GM18909 (cell line): Measurements from ENCODE around the gene IGDCC3.

Experiments
- ATAC-seq: cut with Tn5 transposase; IDR thresholded peaks from one replicate; pipeline ENCODE4 v1.9.1; 2021; ENCODE audit warnings: mild to moderate bottlenecking; ENCODE audit not compliant: unreplicated experiment, poor library complexity

The IGDCC3 gene

DNA sequence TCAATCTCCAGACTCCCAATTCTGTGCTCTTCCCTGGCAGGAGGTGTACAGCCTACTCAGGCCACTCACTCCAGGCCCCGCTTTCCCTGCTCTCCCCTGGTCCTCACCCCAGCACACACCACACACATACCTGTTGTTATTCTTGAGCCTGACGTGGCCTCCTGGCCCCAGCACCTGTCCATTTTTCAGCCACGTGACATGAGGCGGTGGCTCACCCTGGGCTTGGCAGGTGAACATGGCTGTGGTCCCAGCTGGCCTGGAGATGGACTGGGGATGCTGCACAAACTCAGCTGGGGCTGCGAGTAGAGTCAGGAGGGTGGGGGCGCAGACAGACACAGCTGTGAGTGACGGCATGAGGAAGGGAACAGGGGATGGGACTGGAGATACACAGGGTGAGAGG is 46.0 kb downstream of the IGDCC3 start:
- ATAC-seq = no peak

DNA sequence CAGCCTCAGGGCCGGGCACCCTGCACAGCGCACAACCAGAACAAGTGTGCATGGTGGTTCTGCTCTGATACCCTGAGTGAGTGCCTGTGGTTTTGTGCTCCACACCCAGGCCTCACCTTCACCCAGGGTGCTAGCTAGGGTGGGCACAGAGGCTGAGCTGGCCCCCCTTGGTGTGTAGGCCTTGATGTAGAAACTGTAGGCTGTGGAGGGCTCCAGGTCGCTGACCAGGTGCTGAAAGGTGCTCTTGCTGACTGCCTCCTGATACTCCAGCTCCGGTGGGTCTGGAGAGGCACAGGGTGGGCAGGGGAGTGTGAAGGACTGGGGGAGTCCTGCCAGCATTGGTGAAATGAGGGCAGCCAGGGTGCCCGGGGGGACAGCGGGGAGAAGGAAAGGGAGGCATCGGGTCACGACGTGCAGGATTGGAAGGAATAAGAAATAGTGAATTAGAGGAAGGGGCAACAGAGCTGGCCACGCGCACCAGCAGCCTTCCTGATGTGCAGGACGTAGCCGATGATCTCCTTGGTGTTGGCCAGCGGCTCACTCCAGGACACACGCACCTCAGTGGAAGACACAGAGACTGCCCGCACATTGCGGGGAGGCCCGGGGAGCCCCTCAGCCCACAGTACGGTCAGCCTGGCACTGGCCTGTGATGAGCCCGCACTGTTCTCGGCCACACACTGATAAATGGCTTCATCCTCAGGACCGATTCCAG is 46.7 kb downstream of the IGDCC3 start:
- ATAC-seq = no peak

DNA sequence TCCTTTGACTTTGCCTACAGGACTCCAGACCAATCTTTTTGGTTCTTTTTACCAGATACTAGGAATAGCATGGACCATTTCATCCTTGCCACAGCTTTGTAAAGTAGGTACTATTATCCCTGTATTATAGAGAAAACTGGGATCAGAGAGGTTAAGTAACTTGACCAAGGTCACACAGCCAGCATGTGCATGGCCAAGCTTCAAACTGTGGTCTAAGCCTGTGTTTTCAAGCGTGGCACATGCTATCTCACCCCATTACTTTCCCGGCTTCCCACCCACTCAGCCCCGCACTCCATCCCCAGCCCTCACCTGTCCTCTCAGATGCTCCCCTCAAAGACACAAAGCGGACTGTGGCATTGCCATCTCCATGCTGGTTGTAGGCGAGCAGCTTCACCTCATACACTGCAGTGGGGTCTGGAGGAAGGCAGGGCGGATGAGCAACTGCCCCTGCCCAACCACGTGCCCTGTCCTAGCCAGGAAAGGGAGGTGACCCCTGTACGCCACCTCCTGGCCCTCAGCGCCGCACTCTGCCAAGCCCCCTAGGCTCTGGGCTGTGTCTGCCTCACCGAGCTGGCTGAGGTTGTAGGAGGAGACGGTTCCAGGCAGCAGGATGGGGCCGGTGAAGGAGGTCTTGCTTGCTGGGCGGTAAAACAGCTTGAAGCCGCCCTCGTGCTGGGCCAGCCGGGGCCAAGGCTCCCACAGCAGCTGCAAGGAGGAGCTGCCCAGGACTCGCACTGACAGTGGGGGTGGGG is 47.6 kb downstream of the IGDCC3 start:
- no peak for ATAC-seq

DNA sequence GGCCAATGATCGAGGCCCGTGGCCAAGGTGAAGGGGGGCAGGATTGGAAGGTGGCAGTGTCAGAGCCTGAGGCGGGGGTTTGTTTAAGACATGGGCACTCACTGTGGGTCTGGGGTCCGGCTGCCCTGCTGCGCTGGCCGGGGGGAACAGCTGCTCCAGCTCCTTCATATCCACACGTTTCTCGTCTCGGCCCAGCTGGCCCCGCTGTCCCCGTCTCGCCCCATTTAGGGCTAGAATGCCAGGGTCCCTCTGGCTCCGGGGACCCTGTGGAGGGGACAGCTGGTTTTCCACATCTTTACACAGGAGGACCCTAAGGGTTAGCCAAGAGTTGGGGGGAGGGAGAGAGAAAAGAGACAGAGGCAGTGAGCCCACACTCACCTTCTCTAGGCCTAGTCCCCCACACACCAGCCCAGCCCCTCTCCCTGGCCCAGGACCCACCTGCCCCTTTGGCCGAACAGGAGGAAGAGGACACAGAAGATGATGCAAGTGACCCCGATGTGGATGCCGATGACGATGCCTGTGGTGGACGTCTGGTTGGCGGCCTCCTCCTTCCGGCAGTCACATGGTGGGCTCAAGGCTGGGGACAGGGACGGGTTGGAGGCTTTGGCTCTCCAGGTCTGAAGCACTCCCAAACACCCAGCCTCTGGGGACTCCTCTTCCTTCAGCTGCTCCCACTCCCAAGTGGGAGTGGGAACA is 48.4 kb downstream of the IGDCC3 start:
- ATAC-seq = no peak

DNA sequence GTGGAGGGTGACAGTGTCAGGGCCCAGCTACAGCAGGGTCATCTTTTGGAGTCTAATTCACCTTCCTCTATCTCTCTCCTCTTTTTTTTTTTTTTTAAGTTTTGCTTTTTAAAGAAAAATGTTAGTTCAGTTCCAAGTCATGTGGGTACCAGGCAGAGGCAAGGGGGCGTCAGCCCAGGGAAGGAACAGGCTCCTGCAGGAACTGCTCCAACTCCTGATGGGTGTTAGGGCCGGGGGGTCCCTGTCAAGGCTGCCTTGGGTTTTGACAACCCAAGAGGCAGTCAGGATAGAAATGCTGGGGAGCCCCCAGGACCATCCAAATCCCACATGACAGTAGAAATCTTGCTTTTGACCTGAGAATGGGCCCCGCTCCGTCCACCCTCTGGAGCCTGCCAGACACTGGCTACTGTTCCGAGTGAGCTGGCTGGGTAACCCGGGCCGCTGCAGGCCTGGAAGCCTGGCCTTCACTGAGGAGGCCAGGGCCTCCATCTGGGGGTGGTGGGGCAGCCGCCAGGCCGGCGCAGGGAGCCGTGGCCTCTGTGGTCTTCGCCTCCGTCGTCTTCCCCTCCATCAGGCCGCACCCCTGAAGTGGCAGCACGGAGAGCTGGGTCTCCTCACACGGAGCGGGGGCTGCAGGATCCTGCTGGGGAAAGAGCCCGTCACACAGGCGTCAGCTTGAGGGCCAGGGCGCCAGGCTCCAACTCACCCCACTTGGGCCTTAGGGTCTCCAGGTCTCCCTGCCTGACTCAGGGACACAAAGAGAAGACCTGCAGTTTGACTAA is 49.1 kb downstream of the IGDCC3 start:
- ATAC-seq = no peak

DNA sequence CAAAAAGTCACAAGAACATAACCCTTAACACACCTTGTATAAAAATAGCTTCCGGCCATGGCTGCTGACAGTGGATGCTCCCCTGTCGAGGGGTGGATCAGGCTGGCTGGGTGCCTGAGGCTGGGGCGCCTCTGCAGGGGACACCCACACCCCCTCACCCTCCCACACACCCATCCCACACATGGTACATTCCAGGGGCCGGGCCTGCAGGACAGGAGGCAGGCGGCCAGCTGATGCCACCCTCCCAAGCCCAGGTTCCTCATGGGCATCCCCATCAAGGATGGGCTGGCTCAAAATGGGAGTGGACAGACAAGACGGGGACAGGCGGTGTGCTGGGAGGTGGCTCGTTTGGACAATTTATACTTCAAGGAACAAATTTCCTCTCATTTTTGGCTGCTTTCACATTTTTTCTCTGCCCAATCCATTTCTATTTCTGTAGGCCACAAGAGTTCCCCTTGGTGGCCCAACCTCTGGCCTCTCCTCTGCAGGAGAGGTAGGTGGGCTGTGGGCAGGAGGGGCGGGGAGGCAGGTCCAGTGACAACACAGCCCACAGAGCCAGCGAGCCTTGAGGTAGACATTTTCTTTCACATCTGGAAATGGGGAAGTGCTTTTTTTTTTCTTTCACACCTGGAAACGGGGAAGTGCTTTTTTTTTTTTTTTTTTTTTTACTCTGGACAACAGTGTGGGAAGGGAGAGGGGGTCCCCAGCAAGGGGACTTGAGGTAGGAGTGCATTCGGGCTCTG is 50.0 kb downstream of the IGDCC3 start:
- no peak for ATAC-seq

DNA sequence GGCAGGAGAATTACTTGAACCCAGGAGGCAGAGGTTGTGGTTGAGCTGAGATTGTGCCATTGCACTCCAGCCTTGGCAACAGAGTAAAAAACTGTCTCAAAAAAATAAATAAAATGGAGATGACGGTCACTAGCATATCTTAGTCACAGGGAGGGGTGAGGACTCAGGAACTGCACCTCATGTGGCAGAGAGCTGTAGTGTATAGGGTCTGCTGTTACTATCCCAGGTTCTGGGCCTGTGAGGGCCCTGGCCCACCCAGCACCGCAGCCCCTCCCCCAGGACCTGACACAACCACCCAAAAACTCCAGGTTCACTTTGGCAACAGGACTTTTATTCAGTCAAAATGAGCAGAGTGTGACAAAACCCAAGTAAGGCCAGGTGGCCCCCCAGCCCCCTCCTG is 51.0 kb downstream of the IGDCC3 start:
- ATAC-seq = no peak

DNA sequence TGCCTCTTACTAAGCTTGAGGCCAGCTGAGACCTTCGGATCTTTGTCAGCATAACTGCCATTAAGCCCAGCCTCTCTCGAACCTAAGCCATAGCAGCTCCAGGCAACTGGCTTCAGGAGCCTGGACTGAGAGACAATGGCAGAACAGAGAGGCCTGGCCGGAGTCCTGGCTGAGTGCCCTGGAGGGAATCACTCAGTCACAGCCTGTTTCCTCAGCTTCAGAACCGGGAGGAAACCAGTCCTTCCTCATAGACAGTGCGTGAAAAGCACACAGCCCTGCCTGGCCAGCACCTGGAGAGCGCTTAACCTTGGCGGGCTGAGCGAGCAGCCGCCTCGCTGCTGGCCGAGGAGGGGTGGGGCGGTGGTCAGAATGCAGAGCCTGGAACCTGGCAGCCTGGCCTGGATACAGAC is 51.7 kb downstream of the IGDCC3 start:
- ATAC-seq = no peak

DNA sequence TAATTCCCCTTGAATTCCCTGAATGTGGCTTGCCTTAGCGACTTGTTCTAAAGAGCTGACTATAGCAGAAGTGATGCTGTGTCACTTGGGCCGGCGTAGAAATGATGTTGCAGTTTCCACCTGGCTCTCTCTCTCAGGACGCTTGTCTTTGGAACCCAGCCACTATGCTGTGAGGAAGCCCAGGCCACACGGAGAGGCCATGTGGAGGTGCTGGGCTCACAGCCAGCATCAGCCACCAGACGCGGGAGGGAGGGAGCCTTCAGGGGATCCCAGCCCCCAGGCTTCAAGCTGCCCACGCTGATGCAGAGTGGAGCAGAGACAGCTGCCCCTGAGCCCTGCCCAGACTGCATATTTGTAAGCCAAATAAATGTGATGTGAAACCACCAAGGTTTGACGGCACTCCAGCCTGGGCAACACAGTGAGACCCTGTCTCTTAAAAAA is 54.7 kb downstream of the IGDCC3 start:
- no peak for ATAC-seq

DNA sequence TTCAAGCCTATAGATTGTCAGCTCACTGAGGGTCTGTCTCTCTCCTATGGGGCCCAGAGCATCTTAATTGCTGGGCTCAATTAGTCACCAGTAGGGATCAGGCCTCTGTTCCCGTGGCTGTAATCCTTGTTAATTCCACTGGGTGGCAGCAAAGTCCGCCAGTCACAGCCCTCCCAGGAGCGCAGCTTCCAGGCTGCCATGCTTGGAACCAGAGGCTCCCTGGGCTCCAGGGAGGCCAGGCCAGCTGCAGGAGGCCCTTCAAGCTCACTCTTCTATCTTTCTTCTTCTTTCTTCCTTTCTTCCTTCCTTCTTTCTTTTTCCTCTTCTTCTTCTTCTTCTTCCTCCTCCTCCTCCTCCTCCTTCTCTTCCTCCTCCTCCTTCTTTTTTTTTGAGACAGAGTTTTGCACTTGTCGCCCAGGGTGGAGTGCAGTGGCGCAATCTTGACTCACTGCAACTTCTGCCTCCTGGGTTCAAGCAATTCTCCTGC is 58.9 kb downstream of the IGDCC3 start:
- no peak for ATAC-seq

DNA sequence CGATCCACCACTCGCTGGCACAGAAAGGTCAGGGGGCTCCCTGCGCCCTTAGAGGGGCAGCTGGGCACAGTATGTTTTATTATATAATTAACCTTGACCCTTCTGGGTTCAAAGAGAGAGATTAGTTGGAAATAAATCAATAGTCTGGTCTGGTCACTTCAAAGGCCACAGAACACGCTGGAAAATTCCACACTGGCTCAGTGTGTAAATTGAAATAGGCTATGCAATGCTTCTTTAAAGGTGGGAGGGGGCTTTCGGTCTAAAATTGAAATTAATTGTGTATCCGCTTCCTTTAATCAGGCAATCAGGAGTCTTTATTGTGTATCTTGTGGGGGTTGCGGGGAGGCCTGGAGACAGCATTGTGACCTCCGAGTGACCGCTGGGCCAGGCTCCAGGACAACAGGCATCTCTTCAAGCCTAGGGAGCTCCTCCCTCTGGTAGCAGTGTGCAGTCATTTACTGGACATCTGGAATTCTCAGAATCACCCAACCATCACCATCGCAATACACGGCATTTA is 65.3 kb downstream of the IGDCC3 start:
- ATAC-seq = no peak

DNA sequence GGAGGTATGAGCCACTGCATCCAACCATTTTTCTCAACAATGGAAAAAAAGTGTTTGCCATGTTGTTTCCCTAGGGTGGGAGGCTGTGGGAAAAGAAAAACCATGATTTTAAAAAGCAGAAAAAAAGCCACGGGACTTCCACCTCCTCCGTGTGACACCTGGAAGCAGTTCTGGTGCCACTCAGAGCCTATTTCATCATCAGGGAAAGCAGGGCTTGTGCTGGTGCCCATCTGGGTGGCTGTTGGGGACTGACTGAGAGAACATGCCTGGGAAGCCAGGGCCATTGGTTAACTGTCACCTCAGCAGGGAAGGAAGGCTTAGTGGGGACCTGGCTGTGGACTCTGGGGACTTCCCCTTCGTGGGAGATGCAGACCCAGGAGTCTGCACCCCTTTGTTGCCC is 66.0 kb downstream of the IGDCC3 start:
- ATAC-seq = no peak

DNA sequence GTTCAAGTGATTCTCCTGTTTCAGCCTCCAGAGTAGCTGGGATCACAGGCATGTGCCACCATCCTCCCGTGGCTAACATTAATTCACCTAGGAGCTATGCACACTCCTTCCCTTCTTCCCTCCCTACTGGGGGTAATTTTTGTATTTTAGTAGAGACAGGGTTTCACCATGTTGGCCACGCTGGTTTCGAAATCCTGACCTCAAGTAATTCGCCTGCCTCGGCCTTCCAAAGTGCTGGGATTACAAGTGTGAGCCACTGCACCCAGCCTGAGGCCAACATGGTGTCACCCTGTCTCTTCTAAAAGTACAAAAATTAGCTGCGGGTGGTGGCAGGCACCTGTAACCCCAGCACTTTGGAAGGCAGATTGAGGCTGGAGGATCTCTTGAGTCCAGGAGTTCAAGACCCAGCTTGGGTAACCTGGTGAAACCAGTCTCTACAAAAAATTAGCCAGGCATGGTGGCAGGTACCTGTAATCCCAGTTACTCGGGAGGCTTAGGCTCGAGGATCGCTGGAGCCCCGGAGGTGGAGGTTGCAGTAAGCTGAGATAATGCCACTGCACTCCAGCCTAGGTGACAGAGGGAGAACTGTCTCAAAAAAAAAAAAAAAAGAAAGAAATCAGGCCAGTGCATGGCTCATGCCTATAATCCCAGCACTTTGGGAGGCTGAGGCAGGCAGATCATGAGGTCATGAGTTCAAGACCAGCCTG is 67.2 kb downstream of the IGDCC3 start:
- no peak for ATAC-seq

DNA sequence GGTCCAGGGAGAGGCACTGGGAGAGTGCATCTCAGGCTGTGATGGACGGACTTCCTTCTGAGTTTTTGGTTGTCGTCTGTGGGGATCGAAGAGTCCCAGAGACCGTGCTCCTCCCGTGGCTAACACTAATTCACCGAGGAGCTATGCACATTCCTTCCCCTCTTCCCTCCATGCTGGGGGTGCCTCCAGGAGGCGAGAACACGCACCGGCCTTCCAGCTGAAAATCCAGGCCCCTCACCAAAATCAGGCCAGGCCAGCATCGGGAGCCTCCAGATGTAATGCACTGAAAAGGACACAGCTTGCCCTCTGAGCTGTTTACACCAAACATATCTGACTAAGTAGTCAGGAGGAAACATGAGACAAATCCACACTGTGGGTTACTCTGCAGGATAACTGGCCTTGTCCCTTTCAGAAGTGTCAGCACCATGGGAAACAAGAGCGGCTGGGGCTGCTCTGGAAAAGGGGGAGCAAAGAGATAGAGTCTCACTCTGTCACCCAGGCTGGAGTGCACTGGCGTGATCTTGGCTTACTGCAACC is 67.9 kb downstream of the IGDCC3 start:
- ATAC-seq = no peak

DNA sequence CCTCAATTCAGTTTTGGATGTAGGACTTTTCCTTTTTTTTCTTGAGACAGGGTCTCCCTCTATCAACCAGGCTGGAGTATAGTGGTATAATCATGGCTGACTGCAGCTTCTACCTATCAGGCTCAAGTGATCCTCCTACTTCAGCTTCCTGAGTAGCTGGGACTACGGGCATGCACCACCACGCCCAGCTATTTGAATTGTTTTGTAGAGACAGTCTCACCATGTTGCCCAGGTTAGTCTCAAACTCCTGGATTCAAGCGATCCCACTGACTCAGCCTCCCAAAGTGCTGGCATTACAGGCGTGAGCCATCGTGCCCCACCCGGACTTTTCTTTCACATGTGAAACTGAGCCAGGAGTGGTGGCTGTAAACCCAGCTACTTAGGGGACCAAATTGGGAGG is 69.8 kb downstream of the IGDCC3 start:
- ATAC-seq = no peak

DNA sequence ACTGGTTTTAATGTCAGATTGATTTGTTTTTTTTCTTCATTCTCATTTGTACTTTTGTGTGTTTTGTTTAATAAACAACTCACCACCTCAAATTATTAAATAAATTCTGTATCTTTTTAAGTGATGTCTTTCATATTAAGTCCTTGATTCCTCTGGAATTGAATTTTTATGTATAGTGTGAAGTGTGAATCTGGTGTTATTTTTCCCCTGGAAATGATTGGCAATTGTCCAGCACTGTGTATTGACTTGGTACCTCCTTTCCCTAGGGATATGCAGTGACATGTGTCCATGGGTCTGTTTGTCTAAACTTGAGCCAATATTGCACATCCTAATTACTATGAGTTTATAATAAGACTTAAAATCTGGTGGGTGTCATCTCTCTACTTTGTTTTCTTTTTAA is 71.3 kb downstream of the IGDCC3 start:
- ATAC-seq = no peak

DNA sequence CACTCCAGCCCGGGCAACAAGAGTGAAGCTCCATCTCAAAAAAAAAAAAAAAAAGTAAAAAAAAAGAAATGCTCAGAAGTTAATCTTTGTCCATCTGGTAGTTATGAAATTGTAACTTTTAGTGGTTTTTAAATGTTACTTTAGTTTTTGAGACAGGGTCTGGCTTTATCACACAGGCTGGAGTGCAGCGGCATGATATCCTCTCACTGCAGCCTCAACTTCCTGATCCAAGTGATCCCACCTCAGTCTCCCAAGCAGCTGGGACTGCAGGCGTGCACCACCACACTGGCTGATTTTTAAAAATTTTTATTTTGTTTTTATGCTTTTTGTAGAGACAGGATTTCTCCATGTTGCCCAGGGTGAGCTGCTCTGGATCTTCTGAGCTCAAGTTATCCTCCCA is 72.0 kb downstream of the IGDCC3 start:
- no peak for ATAC-seq

DNA sequence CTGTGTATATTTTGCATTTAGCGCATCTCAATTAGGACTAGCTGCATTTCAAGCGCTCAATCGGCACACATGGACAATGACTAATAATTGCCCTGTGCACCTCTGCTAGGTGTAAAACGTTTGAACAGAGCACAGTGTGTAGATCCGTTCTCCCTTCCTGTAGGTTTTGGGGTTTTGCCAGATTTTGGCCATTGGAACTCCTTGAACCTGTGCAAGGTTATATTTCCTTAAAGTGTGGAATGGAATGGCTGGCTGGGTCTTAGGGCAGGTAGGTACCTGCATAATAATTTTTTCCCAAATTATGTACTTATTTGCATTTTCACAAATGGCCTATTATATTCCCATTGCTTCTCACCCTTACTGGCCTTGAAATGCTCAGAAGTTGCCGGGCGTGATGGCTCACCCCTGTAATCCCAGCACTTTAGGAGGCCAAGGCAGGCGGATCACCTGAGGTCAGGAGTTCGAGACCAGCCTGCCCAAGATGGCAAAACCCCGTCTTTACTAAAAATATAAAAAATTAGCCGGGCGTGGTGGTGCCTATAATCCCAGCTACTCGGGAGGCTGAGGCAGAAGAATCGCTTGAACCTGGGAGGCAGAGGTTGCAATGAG is 72.5 kb downstream of the IGDCC3 start:
- no peak for ATAC-seq
